Measurements from ENCODE around the gene KDM7A. TPM values are rescaled to one million over a fixed set of nuclear protein-coding genes. Genes with fewer than 3 reads are reported as not detected.

Gene KDM7A
- total and polyA plus RNA-seq, 2 of the 8 experiments (the other 6 are each of a cell fraction or from before 2014, with no cell fraction given), result 2.2 to 12.5 TPM

GRCh38 chr7:140179339-140179738, 2.6 kb upstream of the KDM7A start:
- H4K8ac ChIP-seq (ENCODE audit: extremely low read depth, insufficient read depth, low read length), result no peak overlapping the region
- DNase-seq (ENCODE audit: low read depth in 1 of 2, low spot score in 2 of 2) (no peak), FAIRE-seq (no peak)
- no peak overlapping the region for H3K56ac ChIP-seq (replicated peaks; ENCODE audit: insufficient read length, low read depth, low read length)
- no peaks in the 10 kb centered on the region for H3K9me3 ChIP-seq (ENCODE audit: insufficient read depth in 2 of 2, low read depth in 1 of 2, low read length in 1 of 2)
- H4K20me1 ChIP-seq (replicated peaks in 1 of 2; ENCODE audit: control insufficient read depth in 1 of 2, insufficient read depth in 2 of 2, low read length in 2 of 2), result no peaks in the 10 kb centered on the region
- no peak overlapping the region for H3K4me2 ChIP-seq (ENCODE audit: insufficient read depth in 1 of 2, low read depth in 2 of 2, low read length in 2 of 2)
- H3K27me3 ChIP-seq (replicated peaks in 1 of 4; ENCODE audit: control insufficient read depth in 3 of 4, extremely low read depth in 1 of 4, insufficient read depth in 3 of 4, low read length in 3 of 4), result peaks cover 0 to 21% (median 13%) of the 10 kb centered on the region in 4 experiments; a peak in 5 of 7 replicates
- no peak overlapping the region for H2BK120ac ChIP-seq (replicated peaks; ENCODE audit: low read depth, low read length)
- no peaks in the 10 kb centered on the region for H3K79me1 ChIP-seq (ENCODE audit: low read depth, low read length)
- no peak overlapping the region for H2BK5ac ChIP-seq (ENCODE audit: low read depth, low read length)
- peaks cover 0 to 1% of the 10 kb centered on the region in 2 experiments; a peak in 1 of 4 replicates for H3K79me2 ChIP-seq (ENCODE audit: control insufficient read depth in 1 of 2, insufficient read depth in 2 of 2, low read length in 2 of 2)
- H3K4ac ChIP-seq (replicated peaks; ENCODE audit: insufficient read length, low read depth, low read length), result no peak overlapping the region
- H3K4me3 ChIP-seq (ENCODE audit: extremely low read depth in 1 of 4, insufficient read depth in 2 of 4, low read depth in 3 of 4, low read length in 4 of 4), result no peak overlapping the region
- H3K9ac ChIP-seq (replicated peaks in 1 of 4; ENCODE audit: extremely low read depth in 1 of 4, low read depth in 3 of 4, low read length in 3 of 4), result no peak overlapping the region
- no peak overlapping the region for H3K18ac ChIP-seq (ENCODE audit: extremely low read depth, low read length)
- H2BK12ac ChIP-seq (ENCODE audit: low read depth, low read length), result no peak overlapping the region
- H2AFZ ChIP-seq (ENCODE audit: low read length), result no peak overlapping the region
- no peaks in the 10 kb centered on the region for H3K36me3 ChIP-seq (ENCODE audit: control insufficient read depth in 2 of 4, insufficient read depth in 4 of 4, low read length in 3 of 4)
- no peak overlapping the region for H3K27ac ChIP-seq (ENCODE audit: low read depth, low read length)
- no peak overlapping the region for H3K23ac ChIP-seq (ENCODE audit: insufficient read length)
- no peak overlapping the region for H4K5ac ChIP-seq (ENCODE audit: insufficient read length, low read depth, low read length)
- no peak overlapping the region for H2BK20ac ChIP-seq (ENCODE audit: low read length)
- POLR2A ChIA-PET (ENCODE audit: partially characterized antibody), result interaction anchor here (2.1 kb wide), 1 partner anchor 13 kb away, joined by 5 read pairs; no protein-coding TSS in a partner anchor
- H3K14ac ChIP-seq (ENCODE audit: insufficient read length), result no peak overlapping the region
- H4K91ac ChIP-seq (replicated peaks; ENCODE audit: insufficient read length, low read length), result no peak overlapping the region
- no peak overlapping the region for H2AK5ac ChIP-seq (ENCODE audit: low read depth, low read length)
- 91% methylated on average over 5 of the region's 5 CpGs; no CpG with 5 or more reads in 1 of the 2 experiments for WGBS, 2 experiments (ENCODE audit: extremely low coverage in 1 of 2, insufficient coverage in 1 of 2, insufficient read length in 1 of 2, insufficient replicate concordance in 2 of 2, low coverage in 1 of 2, low lambda C conversion rate in 2 of 2, missing lambda C conversion rate in 1 of 2)
- no peak overlapping the region for H2BK15ac ChIP-seq (ENCODE audit: low read length)
- H3K4me1 ChIP-seq (replicated peaks in 1 of 4; ENCODE audit: control insufficient read depth in 3 of 4, insufficient read depth in 4 of 4, low read length in 3 of 4), result peaks cover 0 to 2% (median 0%) of the 10 kb centered on the region in 4 experiments; a peak in 2 of 7 replicates
- CTCF ChIA-PET (ENCODE audit: partially characterized antibody), result interaction anchor here (0.6 kb wide), 1 partner anchor 72 kb away, joined by 3 read pairs; no protein-coding TSS in a partner anchor
- H3K23me2 ChIP-seq (ENCODE audit: low read depth, low read length), result peaks cover 5% of the 10 kb centered on the region
- no peak for TF ChIP-seq GTF2F1 (IDR thresholded peaks at IDR 0.05; ENCODE audit: borderline replicate concordance, low read depth, low read length)
- no peak for TF ChIP-seq RNF2 (IDR thresholded peaks at IDR 0.05; ENCODE audit: borderline replicate concordance, low read depth, low read length, missing control alignments, poor library complexity, severe bottlenecking)
- TF ChIP-seq MAFK (IDR thresholded peaks at IDR 0.05; ENCODE audit: low read depth, low read length), result no peak
- no peak for TF ChIP-seq POU5F1 (IDR thresholded peaks at IDR 0.05; ENCODE audit: low read depth, low read length)
- no peak for TF ChIP-seq CTBP2 (IDR thresholded peaks at IDR 0.05; ENCODE audit: borderline replicate concordance, insufficient read depth, insufficient read length, low read length)
- TF ChIP-seq TEAD4 (IDR thresholded peaks at IDR 0.05; ENCODE audit: low read depth, low read length), result no peak
- no peak for TF ChIP-seq RXRA (IDR thresholded peaks at IDR 0.05; ENCODE audit: insufficient read depth, low read depth, low read length)
- TF ChIP-seq USF2 (IDR thresholded peaks at IDR 0.05; ENCODE audit: low read length), result no peak
- TF ChIP-seq RFX5 (IDR thresholded peaks at IDR 0.05; ENCODE audit: borderline replicate concordance, low read depth, low read length), result no peak
- TF ChIP-seq KDM4A (IDR thresholded peaks at IDR 0.05; ENCODE audit: low read depth, low read length, severe bottlenecking), result no peak
- TF ChIP-seq EZH2 (IDR thresholded peaks at IDR 0.05; ENCODE audit: low read depth, low read length, severe bottlenecking), result no peak
- TF ChIP-seq EGR1 (IDR thresholded peaks at IDR 0.05; ENCODE audit: borderline replicate concordance, low read depth, low read length), result no peak
